HG03064 (cell line): ENCODE results near the gene TH.
"Not testable (repeated sequence)": the region's sequence is repeated elsewhere in the genome, so short reads cannot be mapped to it uniquely, and the experiment has no call there.

Experiments
- ATAC-seq: cut with Tn5 transposase; IDR thresholded peaks from one replicate; pipeline ENCODE4 v1.9.1; 2021; ENCODE audit warnings: low read depth; ENCODE audit not compliant: unreplicated experiment

TH gene

GRCh38 chr11:2196970-2197770, 25.6 kb upstream of the TH start:
- no peak for ATAC-seq

GRCh38 chr11:2195756-2196088, 24.1 kb upstream of the TH start:
- no peak for ATAC-seq

GRCh38 chr11:2194877-2195755, 23.5 kb upstream of the TH start:
- ATAC-seq = no peak

- ATAC-seq = not testable (repeated sequence)
Observed at GRCh38 chr11:2193888-2194595, 22.4 kb upstream of the TH start.

- ATAC-seq = no peak
Observed at GRCh38 chr11:2193099-2193887, 21.7 kb upstream of the TH start.

GRCh38 chr11:2192435-2192834, 20.8 kb upstream of the TH start:
- ATAC-seq = no peak

GRCh38 chr11:2191883-2192282, 20.3 kb upstream of the TH start:
- no peak for ATAC-seq

GRCh38 chr11:2190657-2191471, 19.2 kb upstream of the TH start:
- no peak for ATAC-seq

GRCh38 chr11:2189938-2190656, 18.5 kb upstream of the TH start:
- no peak for ATAC-seq

GRCh38 chr11:2188745-2189144, 17.1 kb upstream of the TH start:
- no peak for ATAC-seq

- ATAC-seq = no peak
Observed at GRCh38 chr11:2187280-2187707, 15.7 kb upstream of the TH start.

- no peak for ATAC-seq
Observed at GRCh38 chr11:2186669-2187279, 15.2 kb upstream of the TH start.

- ATAC-seq = no peak
Observed at GRCh38 chr11:2185324-2186085, 13.9 kb upstream of the TH start.

GRCh38 chr11:2182692-2183474, 11.3 kb upstream of the TH start:
- ATAC-seq = no peak

GRCh38 chr11:2182075-2182474, 10.5 kb upstream of the TH start:
- ATAC-seq = no peak

GRCh38 chr11:2180789-2181370, 9.3 kb upstream of the TH start:
- ATAC-seq = no peak

GRCh38 chr11:2180347-2180746, 8.7 kb upstream of the TH start:
- no peak for ATAC-seq
